ENCODE results near the gene KAZN. TPM values are rescaled to one million over a fixed set of nuclear protein-coding genes. Genes with fewer than 3 reads are reported as not detected.

Gene KAZN
- total and polyA plus RNA-seq, 2 experiments from 2014 or later: 7.9 to 15.6 TPM

DNA sequence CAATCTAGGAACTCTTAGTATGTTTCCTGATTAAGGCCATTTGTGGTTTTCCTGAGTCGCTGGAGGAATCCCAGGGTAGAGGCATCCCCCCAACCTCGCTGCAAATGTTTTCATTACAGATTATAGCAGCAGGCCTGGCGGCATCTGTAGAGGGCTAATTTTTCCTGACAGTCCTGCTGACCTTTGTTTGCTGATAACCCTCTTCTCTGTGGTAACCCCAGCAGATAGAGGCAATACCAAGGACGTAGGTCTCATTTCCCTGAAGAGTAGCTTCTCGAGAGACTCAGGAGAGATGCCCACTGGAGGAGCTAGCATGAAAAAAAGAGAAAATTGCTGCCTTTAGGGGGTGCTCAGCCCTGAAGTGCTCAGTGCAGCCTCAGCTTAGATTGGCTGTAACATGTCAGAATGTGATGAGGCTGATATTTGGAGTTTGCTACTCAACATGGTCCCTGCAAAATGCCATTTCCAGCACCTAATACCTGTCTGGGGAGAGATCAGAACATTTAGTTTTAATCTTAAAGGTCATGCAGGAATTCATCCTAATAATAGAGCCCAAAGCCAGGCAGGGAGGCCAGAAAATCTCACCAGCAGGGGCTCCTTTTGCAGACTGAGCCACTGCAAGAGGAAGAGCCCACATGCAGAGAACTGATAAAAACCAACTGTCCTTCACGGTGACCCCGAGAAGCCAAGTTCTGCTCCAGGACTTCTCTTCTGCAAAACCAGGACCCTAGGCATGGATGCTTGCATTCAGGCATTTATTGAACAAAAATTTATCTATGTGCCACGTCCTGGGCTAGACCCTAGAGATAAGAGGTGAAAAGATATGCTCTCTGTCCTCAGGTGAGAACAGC lies 184.5 kb downstream of the KAZN start:
- no peak overlapping the region for H3K4me2 ChIP-seq
- H2AFZ ChIP-seq: no peak overlapping the region
- no peak for TF ChIP-seq EZH2 (IDR thresholded peaks at IDR 0.05; ENCODE audit: borderline replicate concordance)
- no peak for TF ChIP-seq EZH2phosphoT487 (IDR thresholded peaks at IDR 0.05; ENCODE audit: low read depth, severe bottlenecking, unreplicated experiment)
- TF ChIP-seq, protein P1, sequence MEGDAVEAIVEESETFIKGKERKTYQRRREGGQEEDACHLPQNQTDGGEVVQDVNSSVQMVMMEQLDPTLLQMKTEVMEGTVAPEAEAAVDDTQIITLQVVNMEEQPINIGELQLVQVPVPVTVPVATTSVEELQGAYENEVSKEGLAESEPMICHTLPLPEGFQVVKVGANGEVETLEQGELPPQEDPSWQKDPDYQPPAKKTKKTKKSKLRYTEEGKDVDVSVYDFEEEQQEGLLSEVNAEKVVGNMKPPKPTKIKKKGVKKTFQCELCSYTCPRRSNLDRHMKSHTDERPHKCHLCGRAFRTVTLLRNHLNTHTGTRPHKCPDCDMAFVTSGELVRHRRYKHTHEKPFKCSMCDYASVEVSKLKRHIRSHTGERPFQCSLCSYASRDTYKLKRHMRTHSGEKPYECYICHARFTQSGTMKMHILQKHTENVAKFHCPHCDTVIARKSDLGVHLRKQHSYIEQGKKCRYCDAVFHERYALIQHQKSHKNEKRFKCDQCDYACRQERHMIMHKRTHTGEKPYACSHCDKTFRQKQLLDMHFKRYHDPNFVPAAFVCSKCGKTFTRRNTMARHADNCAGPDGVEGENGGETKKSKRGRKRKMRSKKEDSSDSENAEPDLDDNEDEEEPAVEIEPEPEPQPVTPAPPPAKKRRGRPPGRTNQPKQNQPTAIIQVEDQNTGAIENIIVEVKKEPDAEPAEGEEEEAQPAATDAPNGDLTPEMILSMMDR (IDR thresholded peaks at IDR 0.05; ENCODE audit: poor library complexity): peak; percentile 15
- H3K9me3 ChIP-seq (ENCODE audit: low read depth): no peaks in the 10 kb centered on the region
- DNase-seq (ENCODE audit: low spot score): no peak
- H4K20me1 ChIP-seq (ENCODE audit: insufficient read depth, poor library complexity, severe bottlenecking): no peaks in the 10 kb centered on the region
- H3K4me1 ChIP-seq (ENCODE audit: insufficient read depth): peaks cover 21% of the 10 kb centered on the region
- no peak overlapping the region for H3K27ac ChIP-seq
- no peak overlapping the region for H3K4me3 ChIP-seq
- H3K36me3 ChIP-seq (replicated peaks; ENCODE audit: insufficient read depth, low read depth): no peaks in the 10 kb centered on the region
- no peaks in the 10 kb centered on the region for H3K79me2 ChIP-seq
- no peaks in the 10 kb centered on the region for H3K9me2 ChIP-seq (replicated peaks; ENCODE audit: insufficient read depth)
- no peaks in the 10 kb centered on the region for H3K27me3 ChIP-seq
- 50% methylated on average over 8 of the region's 8 CpGs for WGBS (ENCODE audit: low lambda C conversion rate, missing lambda C conversion rate)

DNA sequence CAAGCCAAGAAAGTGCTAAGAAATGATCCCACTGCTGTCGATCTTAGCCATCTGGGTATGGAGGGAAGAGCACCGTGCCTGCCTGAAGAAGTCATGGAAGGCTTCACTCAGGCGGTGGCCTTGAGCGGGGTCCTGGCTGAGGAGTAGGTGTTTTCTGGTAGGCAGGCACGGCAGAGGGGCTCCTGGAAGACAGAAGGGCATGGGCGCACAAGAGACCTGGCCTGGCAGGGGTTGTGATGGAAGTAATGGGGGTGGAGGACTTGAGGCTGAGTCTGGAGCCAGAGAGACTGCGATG lies 185.1 kb downstream of the KAZN start:
- Histone ChIP-seq H3K27ac (no peak overlapping the region), H3K36me3 (replicated peaks; ENCODE audit: insufficient read depth, low read depth) (no peaks in the 10 kb centered on the region), H3K9me3 (ENCODE audit: low read depth) (no peaks in the 10 kb centered on the region), H3K27me3 (no peaks in the 10 kb centered on the region), H3K9me2 (replicated peaks; ENCODE audit: insufficient read depth) (no peaks in the 10 kb centered on the region), H3K4me3 (no peak overlapping the region), H3K4me2 (no peak overlapping the region), H3K79me2 (no peaks in the 10 kb centered on the region), H2AFZ (no peak overlapping the region), H4K20me1 (ENCODE audit: insufficient read depth, poor library complexity, severe bottlenecking) (no peaks in the 10 kb centered on the region), H3K4me1 (ENCODE audit: insufficient read depth) (peaks cover 27% of the 10 kb centered on the region)
- 86% methylated on average over 7 of the region's 7 CpGs for WGBS (ENCODE audit: low lambda C conversion rate, missing lambda C conversion rate)
- no peak for DNase-seq (ENCODE audit: low spot score)
- TF ChIP-seq, protein P1 (IDR thresholded peaks at IDR 0.05; ENCODE audit: poor library complexity): no peak
- TF ChIP-seq EZH2 (IDR thresholded peaks at IDR 0.05; ENCODE audit: borderline replicate concordance) (no peak), EZH2phosphoT487 (IDR thresholded peaks at IDR 0.05; ENCODE audit: low read depth, severe bottlenecking, unreplicated experiment) (no peak)

DNA sequence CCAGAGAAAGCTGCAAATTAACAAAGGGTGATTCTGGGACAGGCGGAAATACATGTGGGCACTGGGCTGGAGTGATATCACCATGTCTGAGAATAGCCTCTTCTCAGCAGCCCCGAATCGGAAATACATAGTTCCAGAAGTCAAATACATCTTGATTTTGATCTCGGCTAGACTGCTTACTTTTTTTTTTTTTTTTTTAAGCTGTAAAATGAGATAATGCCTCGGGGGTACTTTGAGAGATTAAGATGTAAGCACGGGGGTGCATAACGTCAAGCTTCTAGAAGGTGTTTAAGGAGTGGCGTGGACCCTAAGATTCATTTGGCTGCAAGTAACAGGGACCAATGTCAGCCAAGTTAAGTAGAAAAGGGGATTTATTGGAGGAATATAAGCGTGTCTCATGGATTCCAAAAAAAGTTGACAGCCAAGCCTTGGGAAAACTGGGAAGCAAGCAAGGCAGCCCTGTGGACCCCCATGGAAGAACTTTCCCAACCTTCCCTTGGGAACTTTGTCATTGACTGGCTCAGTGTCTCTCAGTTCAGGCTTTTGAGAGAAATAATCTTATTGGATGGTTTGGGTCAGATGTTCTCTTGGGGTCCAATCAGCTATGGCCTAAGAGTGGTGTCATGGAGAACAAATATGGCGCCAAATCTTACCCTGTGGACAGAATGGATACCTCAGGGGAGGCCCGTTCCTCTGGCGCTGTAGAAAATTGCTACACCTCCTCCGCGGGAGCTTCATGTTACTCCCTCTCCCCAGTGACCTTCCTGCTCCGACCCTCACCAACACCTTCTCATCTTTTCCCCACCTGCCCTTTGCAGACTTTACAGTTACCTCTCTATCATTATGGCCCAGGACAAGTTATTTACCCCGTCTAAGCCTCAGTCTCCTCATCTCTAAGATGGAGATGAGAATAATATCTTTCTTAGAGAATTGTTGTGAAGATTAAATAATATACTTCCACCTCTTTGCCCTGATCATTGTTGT lies 186.6 kb downstream of the KAZN start:
- no peak overlapping the region for H3K4me3 ChIP-seq
- H4K20me1 ChIP-seq (ENCODE audit: insufficient read depth, poor library complexity, severe bottlenecking): no peaks in the 10 kb centered on the region
- H3K79me2 ChIP-seq: no peaks in the 10 kb centered on the region
- no peaks in the 10 kb centered on the region for H3K36me3 ChIP-seq (replicated peaks; ENCODE audit: insufficient read depth, low read depth)
- peak overlapping the region; percentile 58 for H3K4me2 ChIP-seq
- no peak overlapping the region for H2AFZ ChIP-seq
- DNase-seq (ENCODE audit: low spot score): no peak
- peaks cover 27% of the 10 kb centered on the region for H3K4me1 ChIP-seq (ENCODE audit: insufficient read depth)
- H3K27ac ChIP-seq: peak overlapping the region; percentile 81
- TF ChIP-seq EZH2phosphoT487 (IDR thresholded peaks at IDR 0.05; ENCODE audit: low read depth, severe bottlenecking, unreplicated experiment): no peak
- TF ChIP-seq EZH2 (IDR thresholded peaks at IDR 0.05; ENCODE audit: borderline replicate concordance): no peak
- TF ChIP-seq, protein P1 (IDR thresholded peaks at IDR 0.05; ENCODE audit: poor library complexity): no peak
- H3K27me3 ChIP-seq: no peaks in the 10 kb centered on the region
- 85% methylated on average over 16 of the region's 16 CpGs for WGBS (ENCODE audit: low lambda C conversion rate, missing lambda C conversion rate)
- H3K9me2 ChIP-seq (replicated peaks; ENCODE audit: insufficient read depth): no peaks in the 10 kb centered on the region
- no peaks in the 10 kb centered on the region for H3K9me3 ChIP-seq (ENCODE audit: low read depth)
